H9 (cell line): ENCODE data around the gene DPP10. TPM values are rescaled to one million over a fixed set of nuclear protein-coding genes. Genes with fewer than 3 reads are reported as not detected.

ENCODE experiments used
- DNase-seq: peaks from one replicate; pipeline ENCODE4 v3.0.0-alpha.2; 2017
- H2AFZ ChIP-seq: one replicate; pipeline ENCODE4 v1.6.1; 2013; ENCODE audit warnings: mild to moderate bottlenecking, low read length, control low read depth, moderate library complexity
- H2AK5ac ChIP-seq: 2 replicates; pipeline ENCODE4 v1.6.1; 2013; ENCODE audit warnings: low read length, control low read depth, mixed read lengths; ENCODE audit not compliant: insufficient read length
- H2BK120ac ChIP-seq: one replicate; pipeline ENCODE4 v1.6.1; 2013; ENCODE audit warnings: low read depth, mild to moderate bottlenecking, low read length, control low read depth, inconsistent platforms; ENCODE audit not compliant: poor library complexity, severe bottlenecking
- H2BK12ac ChIP-seq: 2 replicates; pipeline ENCODE4 v1.6.1; 2013; ENCODE audit warnings: low read length, control low read depth, mixed read lengths, low read depth; ENCODE audit not compliant: insufficient read length
- H2BK15ac ChIP-seq: 2 replicates; pipeline ENCODE4 v1.6.1; 2013; ENCODE audit warnings: low read depth, low read length, control low read depth
- H2BK20ac ChIP-seq: one replicate; pipeline ENCODE4 v1.6.1; 2013; ENCODE audit warnings: low read depth, mild to moderate bottlenecking, low read length, control low read depth, inconsistent platforms; ENCODE audit not compliant: poor library complexity, severe bottlenecking
- H2BK5ac ChIP-seq: 2 replicates; pipeline ENCODE4 v1.6.1; 2013; ENCODE audit warnings: low read length, control low read depth, mixed read lengths; ENCODE audit not compliant: insufficient read length
- H3K14ac ChIP-seq: 2 replicates; pipeline ENCODE4 v1.6.1; 2013; ENCODE audit warnings: low read length, control low read depth; ENCODE audit not compliant: insufficient read depth
- H3K18ac ChIP-seq: 2 replicates; pipeline ENCODE4 v1.6.1; 2013; ENCODE audit warnings: low read depth, mild to moderate bottlenecking, mixed read lengths, low read length, control low read depth; ENCODE audit not compliant: insufficient read length
- H3K23ac ChIP-seq: 2 replicates; pipeline ENCODE4 v1.6.1; 2013; ENCODE audit warnings: low read length, control low read depth, mixed read lengths, low read depth; ENCODE audit not compliant: insufficient read length
- H3K23me2 ChIP-seq: 2 replicates; pipeline ENCODE4 v1.6.1; 2013; ENCODE audit warnings: low read depth, mild to moderate bottlenecking, mixed read lengths, low read length, control low read depth; ENCODE audit not compliant: insufficient read length, poor library complexity, severe bottlenecking
- H3K27ac ChIP-seq: 2 replicates; pipeline ENCODE4 v1.5.1; 2013; ENCODE audit warnings: low read length, control low read depth, mixed read lengths, low read depth; ENCODE audit not compliant: insufficient read length
- H3K27me3 ChIP-seq: 2 replicates; pipeline ENCODE4 v1.6.1; 2013; ENCODE audit warnings: low read length, control low read depth, inconsistent platforms; ENCODE audit not compliant: insufficient read depth
- H3K4ac ChIP-seq: 2 replicates; pipeline ENCODE4 v1.6.1; 2013; ENCODE audit warnings: low read depth, mild to moderate bottlenecking, control low read depth, inconsistent platforms, low read length, moderate library complexity
- H3K4me1 ChIP-seq: 2 replicates; pipeline ENCODE4 v1.6.1; 2013; ENCODE audit warnings: low read length, control low read depth, inconsistent platforms; ENCODE audit not compliant: insufficient read depth
- H3K4me2 ChIP-seq: 2 replicates; pipeline ENCODE4 v1.6.1; 2013; ENCODE audit warnings: low read length, control low read depth, mixed read lengths; ENCODE audit not compliant: insufficient read length, insufficient read depth
- H3K56ac ChIP-seq: 2 replicates; pipeline ENCODE4 v1.6.1; 2013; ENCODE audit warnings: low read depth, mild to moderate bottlenecking, mixed read lengths, low read length, control low read depth; ENCODE audit not compliant: insufficient read length
- H3K79me1 ChIP-seq: 2 replicates; pipeline ENCODE4 v1.6.1; 2013; ENCODE audit warnings: low read depth, mild to moderate bottlenecking, moderate library complexity, low read length, control low read depth, inconsistent platforms; ENCODE audit not compliant: insufficient read depth, poor library complexity, severe bottlenecking
- H3K79me2 ChIP-seq: 2 replicates; pipeline ENCODE4 v1.6.1; 2013; ENCODE audit warnings: low read length, control low read depth, inconsistent platforms; ENCODE audit not compliant: insufficient read depth
- H3K9ac ChIP-seq: 2 replicates; pipeline ENCODE4 v1.6.1; 2013; ENCODE audit warnings: low read length, control low read depth, mixed read lengths; ENCODE audit not compliant: insufficient read length; ENCODE audit errors: extremely low read depth
- H3K9me3 ChIP-seq: one replicate; pipeline ENCODE4 v1.6.1; 2013; ENCODE audit warnings: low read depth, low read length, inconsistent platforms; ENCODE audit not compliant: control insufficient read depth
- H3T11ph ChIP-seq: one replicate; pipeline ENCODE4 v1.6.1; 2013; ENCODE audit warnings: mild to moderate bottlenecking, low read length, control low read depth, inconsistent platforms
- H4K20me1 ChIP-seq: one replicate; pipeline ENCODE4 v1.6.1; 2013; ENCODE audit not compliant: control insufficient read depth, insufficient read length, insufficient read depth
- H4K5ac ChIP-seq: 2 replicates; pipeline ENCODE4 v1.6.1; 2013; ENCODE audit warnings: low read depth, mild to moderate bottlenecking, mixed read lengths, low read length, control low read depth; ENCODE audit not compliant: insufficient read length
- H4K8ac ChIP-seq: replicated peaks from 2 replicates; pipeline ENCODE4 v1.6.1; 2013; ENCODE audit warnings: low read length, control low read depth, mixed read lengths, low read depth; ENCODE audit not compliant: insufficient read length
- H4K91ac ChIP-seq: 2 replicates; pipeline ENCODE4 v1.6.1; 2013; ENCODE audit warnings: low read depth, mild to moderate bottlenecking, moderate library complexity, mixed read lengths, low read length, control low read depth; ENCODE audit not compliant: insufficient read length
- H3K27ac Mint-ChIP-seq, 3 experiments: 2 replicates in 2 of 3; 3 replicates in 1 of 3; pipeline ENCODE4 v1.8.0; 2020 to 2021; ENCODE audit warnings: mixed read lengths in 3 of 3, mild to moderate bottlenecking in 1 of 3, moderate library complexity in 1 of 3
- H3K27me3 Mint-ChIP-seq: 2 replicates; pipeline ENCODE4 v1.8.0; 2021; ENCODE audit warnings: low read depth, mild to moderate bottlenecking, moderate library complexity, mixed read lengths
- H3K36me3 Mint-ChIP-seq, 3 experiments: 2 replicates in 2 of 3; 3 replicates in 1 of 3; pipeline ENCODE4 v1.8.0; 2020 to 2021; ENCODE audit warnings: low read depth in 3 of 3, mixed read lengths in 3 of 3; ENCODE audit not compliant: insufficient read depth in 1 of 3
- H3K4me1 Mint-ChIP-seq, 2 experiments: 2 replicates each; pipeline ENCODE4 v1.8.0; 2020; ENCODE audit warnings: mixed read lengths in 2 of 2
- H3K4me3 Mint-ChIP-seq, 2 experiments: 2 replicates in 1 of 2; 3 replicates in 1 of 2; pipeline ENCODE4 v1.8.0; 2020 to 2021; ENCODE audit warnings: mild to moderate bottlenecking in 2 of 2, mixed read lengths in 2 of 2, moderate library complexity in 1 of 2
- H3K9me3 Mint-ChIP-seq, 2 experiments: 2 replicates in 1 of 2; 3 replicates in 1 of 2; pipeline ENCODE4 v1.8.0; 2020; ENCODE audit warnings: mild to moderate bottlenecking in 2 of 2, mixed read lengths in 2 of 2, moderate library complexity in 1 of 2
- CTCF ChIP-seq: fragments of 200-600 bp; sonication (generic); conservative IDR thresholded peaks from 3 replicates; pipeline ENCODE4 v1.8.0; 2021; ENCODE audit warnings: antibody characterized with exemption, mild to moderate bottlenecking
- WGBS: extraction: QIAGEN DNeasy Blood & Tissue Kit; methylation state at CpG from one replicate; pipeline ENCODE4 v1.1.7; 2013; ENCODE audit warnings: missing lambda C conversion rate, low lambda C conversion rate, mixed read lengths; ENCODE audit not compliant: insufficient read length; ENCODE audit errors: extremely low coverage; 5-methylcytosine and 5-hydroxymethylcytosine counted together
- total RNA-seq: library from RNA; stranded (reverse); gene quantifications from 2 replicates; pipeline ENCODE4 v1.2.1, GENCODE V29; 2021

DPP10 gene
- total RNA-seq, 1 experiment from 2014 or later = 11.3 TPM

GRCh38 chr2:115161771-115162493 lies 719.5 kb downstream of the DPP10 start:
- no peaks in the 10 kb centered on the region for H3K79me2 ChIP-seq
- H3K14ac ChIP-seq = no peak overlapping the region
- H4K5ac ChIP-seq = no peak overlapping the region
- H2BK12ac ChIP-seq = no peak overlapping the region
- no CpG with 5 or more reads among the region's 83 CpGs for WGBS
- no peak overlapping the region for H2BK15ac ChIP-seq
- no peak overlapping the region for H2BK5ac ChIP-seq
- Mint-ChIP-seq H3K4me1 (peaks cover 13 to 25% of the 10 kb centered on the region in 2 experiments), H3K4me3 (peak overlapping the region; percentile 84 to 95), H3K27me3 (peaks cover 32% of the 10 kb centered on the region), H3K27ac (peak overlapping the region in 1 of 3 experiments; percentile 44; a peak in 1 of 7 replicates), H3K9me3 (peaks cover 2 to 3% of the 10 kb centered on the region in 2 experiments; a peak in 4 of 5 replicates), H3K36me3 (peaks cover 0 to 5% (median 3%) of the 10 kb centered on the region in 3 experiments; a peak in 4 of 7 replicates)
- no peaks in the 10 kb centered on the region for H3K4me1 ChIP-seq
- H3T11ph ChIP-seq = no peak overlapping the region
- peaks cover 15% of the 10 kb centered on the region; the same call in 1 of the 2 replicates for H3K27me3 ChIP-seq
- no peak overlapping the region for H2BK120ac ChIP-seq
- no peak for TF ChIP-seq CTCF
- no peak overlapping the region for H3K27ac ChIP-seq
- DNase-seq = peak; percentile 76
- no peak overlapping the region for H2AK5ac ChIP-seq
- no peak overlapping the region for H3K56ac ChIP-seq
- H3K4me2 ChIP-seq = peak overlapping the region; percentile 81
- no peak overlapping the region for H3K23ac ChIP-seq
- H3K9ac ChIP-seq = no peak overlapping the region
- no peaks in the 10 kb centered on the region for H3K79me1 ChIP-seq
- no peaks in the 10 kb centered on the region for H3K9me3 ChIP-seq
- no peak overlapping the region for H3K4ac ChIP-seq
- no peak overlapping the region for H4K8ac ChIP-seq
- H4K91ac ChIP-seq = no peak overlapping the region
- no peak overlapping the region for H2AFZ ChIP-seq
- peaks cover 16% of the 10 kb centered on the region for H3K23me2 ChIP-seq
- H2BK20ac ChIP-seq = no peak overlapping the region
- no peak overlapping the region for H3K18ac ChIP-seq
- H4K20me1 ChIP-seq = no peaks in the 10 kb centered on the region
